HEK293 (cell line): ENCODE data around the gene TSPAN2.

ENCODE experiments used
- TCF7L2 ChIP-seq: IDR thresholded peaks from 2 replicates; pipeline ENCODE4 v1.6.1; 2011; ENCODE audit warnings: low read depth, mild to moderate bottlenecking, inconsistent platforms, low read length, moderate library complexity, borderline replicate concordance
- YY2 ChIP-seq: fragments of 450-650 bp; formaldehyde crosslinking; IDR thresholded peaks from 2 replicates; pipeline ENCODE4 v1.5.1; 2016; ENCODE audit warnings: missing biosample characterization, missing genetic modification characterization
- ZNF155 ChIP-seq: fragments of 450-650 bp; formaldehyde crosslinking; IDR thresholded peaks from 2 replicates; pipeline ENCODE4 v1.5.1; 2016; ENCODE audit warnings: missing biosample characterization, missing genetic modification characterization
- ZNF274 ChIP-seq, 2 experiments: fragments of 200-500 bp in 1 of 2; fragments of 450-650 bp in 1 of 2; sonication (Bioruptor generic) in 1 of 2; formaldehyde crosslinking in 1 of 2; IDR thresholded peaks; 2 replicates each; pipeline versions ENCODE4 v1.5.1 to v1.6.1; 2014 to 2016; ENCODE audit warnings: borderline replicate concordance in 1 of 2, inconsistent platforms in 1 of 2, low read length in 1 of 2, missing biosample characterization in 1 of 2, missing genetic modification characterization in 1 of 2
- ZNF548 ChIP-seq: fragments of 450-650 bp; formaldehyde crosslinking; IDR thresholded peaks from 2 replicates; pipeline ENCODE4 v1.5.1; 2016; ENCODE audit warnings: missing biosample characterization, missing genetic modification characterization
- ZNF571 ChIP-seq: fragments of 450-650 bp; formaldehyde crosslinking; IDR thresholded peaks from 2 replicates; pipeline ENCODE4 v1.5.0; 2017; ENCODE audit warnings: missing biosample characterization, missing genetic modification characterization
- ZNF670 ChIP-seq: fragments of 450-650 bp; formaldehyde crosslinking; IDR thresholded peaks from 2 replicates; pipeline ENCODE4 v1.5.1; 2016; ENCODE audit warnings: missing biosample characterization, missing genetic modification characterization, low read depth
- TF ChIP-seq, protein P1 (sequence below): fragments of 450-650 bp; formaldehyde crosslinking; IDR thresholded peaks from 2 replicates; pipeline ENCODE4 v1.5.1; 2016; ENCODE audit warnings: missing biosample characterization, missing genetic modification characterization
- TF ChIP-seq, protein P2 (sequence below): fragments of 450-650 bp; formaldehyde crosslinking; IDR thresholded peaks from 2 replicates; pipeline ENCODE4 v1.5.1; 2016; ENCODE audit warnings: missing biosample characterization, missing genetic modification characterization
- TF ChIP-seq, protein P3 (sequence below): sonication (generic); formaldehyde crosslinking; IDR thresholded peaks from 2 replicates; pipeline ENCODE4 v1.8.1; 2022; ENCODE audit warnings: mild to moderate bottlenecking, moderate library complexity, missing genetic modification reagents

DNA sequence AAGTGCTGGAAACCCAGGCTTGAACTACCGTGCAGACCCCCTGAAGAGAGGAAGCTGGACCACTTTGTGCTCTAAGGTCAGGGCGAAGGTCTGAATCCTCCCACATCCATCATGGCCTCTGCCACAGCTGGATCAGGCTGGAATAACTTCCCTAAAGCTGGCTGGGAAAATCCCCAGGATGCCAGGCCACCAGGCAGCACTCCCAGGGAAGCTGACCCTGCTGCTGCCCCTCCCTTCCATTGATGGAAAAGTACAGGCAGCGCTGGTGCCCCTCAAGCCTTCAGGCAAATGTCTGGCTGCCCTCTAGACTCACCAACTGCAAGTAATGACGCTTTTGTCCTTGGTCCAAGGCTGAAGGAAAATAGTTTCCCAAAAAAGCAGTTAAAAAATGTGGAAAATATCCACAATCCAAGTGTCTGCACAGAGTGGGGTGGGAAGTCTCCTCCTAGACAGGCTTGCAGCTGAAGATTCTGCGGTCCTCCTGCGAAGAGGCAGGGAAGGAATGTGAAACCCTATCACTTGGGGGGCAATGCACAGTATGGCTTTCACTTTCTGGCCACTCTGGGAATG lies 39.9 kb upstream of the TSPAN2 start:
- TF ChIP-seq TCF7L2, result no peak
- TF ChIP-seq, protein P1, sequence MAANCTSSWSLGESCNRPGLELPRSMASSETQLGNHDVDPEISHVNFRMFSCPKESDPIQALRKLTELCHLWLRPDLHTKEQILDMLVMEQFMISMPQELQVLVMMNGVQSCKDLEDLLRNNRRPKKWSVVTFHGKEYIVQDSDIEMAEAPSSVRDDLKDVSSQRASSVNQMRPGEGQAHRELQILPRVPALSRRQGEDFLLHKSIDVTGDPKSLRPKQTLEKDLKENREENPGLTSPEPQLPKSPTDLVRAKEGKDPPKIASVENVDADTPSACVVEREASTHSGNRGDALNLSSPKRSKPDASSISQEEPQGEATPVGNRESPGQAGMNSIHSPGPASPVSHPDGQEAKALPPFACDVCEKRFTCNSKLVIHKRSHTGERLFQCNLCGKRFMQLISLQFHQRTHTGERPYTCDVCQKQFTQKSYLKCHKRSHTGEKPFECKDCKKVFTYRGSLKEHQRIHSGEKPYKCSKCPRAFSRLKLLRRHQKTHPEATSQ (tag by site-specific recombination), result no peak
- no peak for TF ChIP-seq ZNF274 (IDR thresholded peaks at IDR 0.05; ENCODE audit: low read length)
- TF ChIP-seq ZNF274 (tag by site-specific recombination; IDR thresholded peaks at IDR 0.05; ENCODE audit: borderline replicate concordance), result no peak
- no peak for TF ChIP-seq ZNF548 (tag by site-specific recombination)
- TF ChIP-seq ZNF670 (tag by site-specific recombination), result no peak
- no peak for TF ChIP-seq ZNF155 (tag by site-specific recombination)
- TF ChIP-seq ZNF571, result no peak
- TF ChIP-seq, protein P2, sequence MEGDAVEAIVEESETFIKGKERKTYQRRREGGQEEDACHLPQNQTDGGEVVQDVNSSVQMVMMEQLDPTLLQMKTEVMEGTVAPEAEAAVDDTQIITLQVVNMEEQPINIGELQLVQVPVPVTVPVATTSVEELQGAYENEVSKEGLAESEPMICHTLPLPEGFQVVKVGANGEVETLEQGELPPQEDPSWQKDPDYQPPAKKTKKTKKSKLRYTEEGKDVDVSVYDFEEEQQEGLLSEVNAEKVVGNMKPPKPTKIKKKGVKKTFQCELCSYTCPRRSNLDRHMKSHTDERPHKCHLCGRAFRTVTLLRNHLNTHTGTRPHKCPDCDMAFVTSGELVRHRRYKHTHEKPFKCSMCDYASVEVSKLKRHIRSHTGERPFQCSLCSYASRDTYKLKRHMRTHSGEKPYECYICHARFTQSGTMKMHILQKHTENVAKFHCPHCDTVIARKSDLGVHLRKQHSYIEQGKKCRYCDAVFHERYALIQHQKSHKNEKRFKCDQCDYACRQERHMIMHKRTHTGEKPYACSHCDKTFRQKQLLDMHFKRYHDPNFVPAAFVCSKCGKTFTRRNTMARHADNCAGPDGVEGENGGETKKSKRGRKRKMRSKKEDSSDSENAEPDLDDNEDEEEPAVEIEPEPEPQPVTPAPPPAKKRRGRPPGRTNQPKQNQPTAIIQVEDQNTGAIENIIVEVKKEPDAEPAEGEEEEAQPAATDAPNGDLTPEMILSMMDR (tag by site-specific recombination), result no peak
- TF ChIP-seq, protein P3, sequence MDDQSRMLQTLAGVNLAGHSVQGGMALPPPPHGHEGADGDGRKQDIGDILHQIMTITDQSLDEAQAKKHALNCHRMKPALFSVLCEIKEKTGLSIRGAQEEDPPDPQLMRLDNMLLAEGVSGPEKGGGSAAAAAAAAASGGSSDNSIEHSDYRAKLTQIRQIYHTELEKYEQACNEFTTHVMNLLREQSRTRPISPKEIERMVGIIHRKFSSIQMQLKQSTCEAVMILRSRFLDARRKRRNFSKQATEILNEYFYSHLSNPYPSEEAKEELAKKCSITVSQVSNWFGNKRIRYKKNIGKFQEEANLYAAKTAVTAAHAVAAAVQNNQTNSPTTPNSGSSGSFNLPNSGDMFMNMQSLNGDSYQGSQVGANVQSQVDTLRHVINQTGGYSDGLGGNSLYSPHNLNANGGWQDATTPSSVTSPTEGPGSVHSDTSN (CRISPR knock-in tag), result no peak
- no peak for TF ChIP-seq YY2 (tag by site-specific recombination)
